ENCODE results near the gene NDRG3.

- TF ChIP-seq CTCF (IDR thresholded peaks at IDR 0.05) (no peak), POLR2AphosphoS5 (IDR thresholded peaks at IDR 0.05) (no peak), POLR2A (IDR thresholded peaks at IDR 0.05) (no peak)
These were observed 36.8 kb downstream of the NDRG3 start for GRCh38 chr20:36709126-36709525.
